Ishikawa (cell line): Measurements from ENCODE around the gene SAFB.

ENCODE experiments used
- CEBPB ChIP-seq: IDR thresholded peaks from 2 replicates; pipeline ENCODE4 v1.6.1; 2012
- CREB1 ChIP-seq: IDR thresholded peaks from 2 replicates; pipeline ENCODE4 v1.6.1; 2012; ENCODE audit warnings: low read depth
- EP300 ChIP-seq: IDR thresholded peaks from 2 replicates; pipeline ENCODE4 v1.6.1; 2012; ENCODE audit warnings: borderline replicate concordance
- FOXM1 ChIP-seq: IDR thresholded peaks from 2 replicates; pipeline ENCODE4 v1.6.1; 2012; ENCODE audit warnings: low read depth, borderline replicate concordance
- NFIC ChIP-seq: IDR thresholded peaks from 2 replicates; pipeline ENCODE4 v1.6.1; 2012
- RAD21 ChIP-seq: IDR thresholded peaks from 2 replicates; pipeline ENCODE4 v1.6.1; 2012; ENCODE audit warnings: low read depth
- TAF1 ChIP-seq: IDR thresholded peaks from 2 replicates; pipeline ENCODE4 v1.6.1; 2012; ENCODE audit warnings: low read depth, mild to moderate bottlenecking
- TCF12 ChIP-seq: IDR thresholded peaks from 2 replicates; pipeline ENCODE4 v1.6.1; 2012; ENCODE audit warnings: low read depth
- TEAD4 ChIP-seq: IDR thresholded peaks from 2 replicates; pipeline ENCODE4 v1.6.1; 2012
- YY1 ChIP-seq: IDR thresholded peaks from 2 replicates; pipeline ENCODE4 v1.6.1; 2012; ENCODE audit warnings: low read depth
- ZBTB7A ChIP-seq: IDR thresholded peaks from 2 replicates; pipeline ENCODE4 v1.6.1; 2012; ENCODE audit warnings: low read depth
- TF ChIP-seq, protein P1 (sequence below): IDR thresholded peaks from 2 replicates; pipeline ENCODE4 v1.6.1; 2012
- TF ChIP-seq, protein P2 (sequence below): IDR thresholded peaks from 2 replicates; pipeline ENCODE4 v1.6.1; 2012
- TF ChIP-seq, protein P3 (sequence below): IDR thresholded peaks from 2 replicates; pipeline ENCODE4 v1.6.1; 2012; ENCODE audit warnings: low read depth, mild to moderate bottlenecking

Gene SAFB

GRCh38 chr19:5674714-5675113, 51.8 kb downstream of the SAFB start:
- TF ChIP-seq, protein P1, sequence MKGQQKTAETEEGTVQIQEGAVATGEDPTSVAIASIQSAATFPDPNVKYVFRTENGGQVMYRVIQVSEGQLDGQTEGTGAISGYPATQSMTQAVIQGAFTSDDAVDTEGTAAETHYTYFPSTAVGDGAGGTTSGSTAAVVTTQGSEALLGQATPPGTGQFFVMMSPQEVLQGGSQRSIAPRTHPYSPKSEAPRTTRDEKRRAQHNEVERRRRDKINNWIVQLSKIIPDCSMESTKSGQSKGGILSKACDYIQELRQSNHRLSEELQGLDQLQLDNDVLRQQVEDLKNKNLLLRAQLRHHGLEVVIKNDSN, result no peak
- TF ChIP-seq TAF1 (no peak), CREB1 (no peak), ZBTB7A (no peak), YY1 (no peak), EP300 (no peak)
- TF ChIP-seq, protein P2, sequence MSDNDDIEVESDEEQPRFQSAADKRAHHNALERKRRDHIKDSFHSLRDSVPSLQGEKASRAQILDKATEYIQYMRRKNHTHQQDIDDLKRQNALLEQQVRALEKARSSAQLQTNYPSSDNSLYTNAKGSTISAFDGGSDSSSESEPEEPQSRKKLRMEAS, result no peak

- TF ChIP-seq EP300 (no peak), ZBTB7A (no peak)
- TF ChIP-seq, protein P2, result no peak
- TF ChIP-seq, protein P1, result no peak
- TF ChIP-seq, protein P3, sequence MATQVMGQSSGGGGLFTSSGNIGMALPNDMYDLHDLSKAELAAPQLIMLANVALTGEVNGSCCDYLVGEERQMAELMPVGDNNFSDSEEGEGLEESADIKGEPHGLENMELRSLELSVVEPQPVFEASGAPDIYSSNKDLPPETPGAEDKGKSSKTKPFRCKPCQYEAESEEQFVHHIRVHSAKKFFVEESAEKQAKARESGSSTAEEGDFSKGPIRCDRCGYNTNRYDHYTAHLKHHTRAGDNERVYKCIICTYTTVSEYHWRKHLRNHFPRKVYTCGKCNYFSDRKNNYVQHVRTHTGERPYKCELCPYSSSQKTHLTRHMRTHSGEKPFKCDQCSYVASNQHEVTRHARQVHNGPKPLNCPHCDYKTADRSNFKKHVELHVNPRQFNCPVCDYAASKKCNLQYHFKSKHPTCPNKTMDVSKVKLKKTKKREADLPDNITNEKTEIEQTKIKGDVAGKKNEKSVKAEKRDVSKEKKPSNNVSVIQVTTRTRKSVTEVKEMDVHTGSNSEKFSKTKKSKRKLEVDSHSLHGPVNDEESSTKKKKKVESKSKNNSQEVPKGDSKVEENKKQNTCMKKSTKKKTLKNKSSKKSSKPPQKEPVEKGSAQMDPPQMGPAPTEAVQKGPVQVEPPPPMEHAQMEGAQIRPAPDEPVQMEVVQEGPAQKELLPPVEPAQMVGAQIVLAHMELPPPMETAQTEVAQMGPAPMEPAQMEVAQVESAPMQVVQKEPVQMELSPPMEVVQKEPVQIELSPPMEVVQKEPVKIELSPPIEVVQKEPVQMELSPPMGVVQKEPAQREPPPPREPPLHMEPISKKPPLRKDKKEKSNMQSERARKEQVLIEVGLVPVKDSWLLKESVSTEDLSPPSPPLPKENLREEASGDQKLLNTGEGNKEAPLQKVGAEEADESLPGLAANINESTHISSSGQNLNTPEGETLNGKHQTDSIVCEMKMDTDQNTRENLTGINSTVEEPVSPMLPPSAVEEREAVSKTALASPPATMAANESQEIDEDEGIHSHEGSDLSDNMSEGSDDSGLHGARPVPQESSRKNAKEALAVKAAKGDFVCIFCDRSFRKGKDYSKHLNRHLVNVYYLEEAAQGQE, result no peak
Observed at GRCh38 chr19:5676105-5676771, 53.4 kb downstream of the SAFB start.

- TF ChIP-seq, protein P2, result no peak
- TF ChIP-seq YY1 (no peak), RAD21 (no peak), NFIC (no peak)
- TF ChIP-seq, protein P3, result no peak
Observed at GRCh38 chr19:5676772-5677105, 53.9 kb downstream of the SAFB start.

DNA sequence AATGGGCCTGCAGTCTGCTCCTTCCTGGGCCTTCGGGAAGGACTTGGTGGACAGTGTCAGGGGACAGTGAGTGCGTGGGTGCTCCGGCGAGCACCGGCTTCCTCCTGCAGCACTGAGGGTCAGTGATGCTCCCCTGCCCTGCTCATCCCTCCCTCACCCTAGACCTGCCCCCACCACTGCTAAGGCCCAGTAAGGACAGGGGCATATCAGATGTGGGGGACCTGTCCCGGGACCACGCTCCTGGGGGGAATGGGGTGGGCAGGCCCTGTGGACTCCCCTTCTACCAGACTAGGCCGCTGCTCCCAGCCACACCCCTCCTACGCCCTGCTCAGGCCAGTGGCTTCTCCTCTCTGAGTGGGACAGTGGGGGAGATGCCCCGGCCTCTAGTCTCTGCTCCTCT, 54.3 kb downstream of the SAFB start:
- TF ChIP-seq CEBPB (no peak), NFIC (no peak), TEAD4 (no peak), CREB1 (no peak), TCF12 (no peak), EP300 (no peak), YY1 (no peak), TAF1 (no peak), FOXM1 (no peak)
- TF ChIP-seq, protein P2, result no peak
- TF ChIP-seq, protein P3, result no peak
- TF ChIP-seq, protein P1, result no peak
